NCI-H2171 (cell line): ENCODE measurements around the gene S1PR4.
"Not testable (repeated sequence)": the region's sequence is repeated elsewhere in the genome, so short reads cannot be mapped to it uniquely, and the experiment has no call there.

Experiments used
- DNase-seq: peaks from one replicate; lab custom pipeline; 2025; lab: John Stamatoyannopoulos, UW

S1PR4 gene

DNA sequence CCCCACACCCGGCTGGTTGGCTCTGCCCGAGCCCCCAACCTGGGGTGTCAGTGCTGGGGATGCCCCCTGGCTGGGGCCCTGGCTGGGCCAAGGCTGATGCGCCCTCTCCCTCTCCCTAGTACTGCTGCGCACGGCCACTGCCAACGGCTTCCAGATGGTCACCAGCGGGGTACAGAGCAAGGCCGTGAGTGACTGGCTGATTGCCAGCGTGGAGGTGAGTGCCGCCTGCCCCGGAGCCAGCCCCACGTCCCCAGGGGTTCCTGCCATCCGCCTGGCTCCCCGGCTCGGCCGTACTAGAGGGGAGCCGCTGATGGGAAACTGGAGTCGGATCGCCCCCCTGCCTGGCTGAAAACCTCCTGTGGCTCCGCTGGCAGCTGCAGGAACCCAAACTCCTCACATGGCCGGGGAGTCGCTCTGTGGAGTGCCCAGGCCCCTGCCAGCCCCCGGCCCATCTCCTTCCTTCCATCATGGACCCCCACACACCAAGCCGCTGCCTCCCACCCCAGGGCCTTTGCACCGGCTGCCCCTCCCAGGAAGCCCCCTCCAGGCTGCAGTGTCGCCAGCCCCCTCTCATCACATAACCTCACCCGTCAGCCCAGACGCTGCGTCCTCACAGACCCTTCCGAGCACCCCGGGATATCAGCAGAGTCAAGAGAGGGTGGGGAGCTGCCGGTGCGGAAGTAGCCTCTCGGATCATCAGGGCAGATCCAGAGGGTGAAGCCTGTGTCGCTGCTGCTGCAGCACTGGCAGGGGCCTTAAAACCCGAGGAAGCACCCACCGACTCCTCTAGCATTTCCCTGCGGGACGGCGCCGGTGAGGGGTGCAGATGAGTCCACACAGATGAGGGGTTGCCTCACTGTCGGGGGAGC lies 17.7 kb downstream of the S1PR4 start:
- peak; percentile 91 for DNase-seq

DNA sequence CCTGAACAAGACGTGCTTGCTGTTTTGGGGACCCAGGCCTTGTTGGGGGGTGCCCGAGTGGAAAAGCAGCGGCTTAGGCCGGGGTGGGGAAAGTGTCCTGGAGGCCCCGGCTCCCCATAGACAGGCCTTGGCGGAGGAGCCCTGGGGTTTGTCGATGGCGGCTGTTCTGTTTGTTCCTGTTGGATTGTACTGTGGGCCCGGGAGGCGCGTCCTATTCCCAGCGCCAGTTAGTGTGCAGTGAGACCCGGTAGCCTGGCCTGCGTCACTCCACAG lies 18.3 kb downstream of the S1PR4 start:
- DNase-seq, result no peak

DNA sequence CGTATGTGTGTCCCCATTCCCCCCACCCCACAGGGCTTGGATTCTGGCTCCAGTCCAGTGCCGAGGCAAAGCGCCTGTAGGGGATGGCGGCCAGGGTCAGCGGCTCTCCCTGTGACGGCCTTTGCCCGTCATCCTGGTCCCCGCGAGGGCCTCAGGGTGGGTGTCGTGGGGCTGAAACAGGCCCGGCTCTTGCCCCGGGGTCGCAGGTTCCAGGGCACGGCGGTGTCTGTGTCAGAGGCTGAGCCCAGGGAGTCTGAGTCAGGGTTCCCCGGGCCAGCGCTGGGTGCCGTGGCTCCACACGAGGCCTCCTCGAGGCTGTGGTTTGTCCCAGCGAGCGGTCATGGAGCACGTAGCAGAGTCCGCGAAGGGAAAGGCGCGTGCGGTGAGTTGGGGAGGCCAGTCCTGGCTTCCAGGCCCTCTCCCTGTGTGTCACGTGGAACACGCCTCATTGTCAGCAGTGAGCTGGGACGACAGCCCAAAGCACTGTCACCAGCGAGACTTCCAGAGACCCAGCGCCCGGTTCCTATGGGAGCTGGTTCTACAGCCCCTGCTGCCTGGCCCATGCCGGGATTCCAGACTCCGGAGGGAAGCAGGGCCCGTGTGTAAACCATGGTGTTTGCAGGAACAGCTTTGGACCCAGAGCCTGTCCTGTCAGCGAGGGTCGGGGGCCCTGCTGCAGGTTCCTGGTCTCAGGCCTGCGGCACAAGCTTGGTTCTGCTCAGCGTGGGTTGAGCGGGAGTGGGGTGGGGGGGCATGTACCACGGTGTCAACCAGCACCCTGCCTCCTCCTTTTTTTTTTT lies 20.5 kb downstream of the S1PR4 start:
- no peak for DNase-seq

DNA sequence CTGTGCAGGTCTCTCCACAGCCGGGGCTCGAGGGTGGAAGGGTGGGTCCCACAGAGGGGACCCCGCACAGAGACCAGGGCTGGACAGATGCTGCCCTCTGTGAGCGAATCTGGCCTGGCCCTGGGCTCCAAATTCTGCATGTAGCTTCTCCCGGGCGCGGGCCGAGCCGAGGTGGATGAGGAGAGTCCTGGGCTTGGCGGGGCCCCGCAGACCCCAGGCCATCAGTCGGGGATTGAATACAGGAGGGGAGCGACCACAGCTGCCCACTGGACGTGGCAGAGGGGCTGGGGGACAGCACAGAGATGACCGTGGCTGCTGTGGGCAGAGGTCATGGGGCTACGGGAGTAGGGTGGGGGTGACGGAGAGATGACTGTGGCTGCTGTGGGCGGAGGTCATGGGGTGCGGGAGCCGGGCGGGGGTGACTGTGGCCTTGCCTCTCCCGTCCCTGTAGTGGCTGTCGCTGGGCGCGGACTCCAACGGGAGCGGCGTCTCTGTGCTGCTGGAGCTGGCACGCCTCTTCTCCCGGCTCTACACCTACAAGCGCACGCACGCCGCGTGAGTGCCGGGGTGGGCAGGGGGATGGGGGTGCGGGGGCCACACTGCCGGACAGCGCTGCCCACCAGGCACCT lies 22.6 kb downstream of the S1PR4 start:
- no peak for DNase-seq

DNA sequence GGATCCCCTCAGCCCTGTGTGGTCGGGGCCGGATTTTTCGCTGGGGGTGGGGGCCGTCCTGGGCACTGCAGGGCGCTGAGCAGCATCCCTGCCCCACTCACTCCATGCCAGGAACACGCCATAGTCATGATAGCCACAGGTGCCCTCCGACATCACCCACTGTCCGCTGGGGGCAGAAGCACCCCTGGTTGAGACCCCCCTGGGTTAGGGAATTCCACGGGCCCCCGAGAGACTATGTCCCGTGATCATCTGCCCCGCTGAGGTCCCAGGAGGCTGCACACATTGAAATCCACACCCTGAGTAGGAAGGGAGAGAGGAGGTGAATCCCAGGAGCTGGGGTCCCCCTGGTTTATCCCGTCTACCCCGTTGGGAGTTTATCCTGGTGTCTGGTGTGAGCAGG lies 23.3 kb downstream of the S1PR4 start:
- DNase-seq, result no peak

DNA sequence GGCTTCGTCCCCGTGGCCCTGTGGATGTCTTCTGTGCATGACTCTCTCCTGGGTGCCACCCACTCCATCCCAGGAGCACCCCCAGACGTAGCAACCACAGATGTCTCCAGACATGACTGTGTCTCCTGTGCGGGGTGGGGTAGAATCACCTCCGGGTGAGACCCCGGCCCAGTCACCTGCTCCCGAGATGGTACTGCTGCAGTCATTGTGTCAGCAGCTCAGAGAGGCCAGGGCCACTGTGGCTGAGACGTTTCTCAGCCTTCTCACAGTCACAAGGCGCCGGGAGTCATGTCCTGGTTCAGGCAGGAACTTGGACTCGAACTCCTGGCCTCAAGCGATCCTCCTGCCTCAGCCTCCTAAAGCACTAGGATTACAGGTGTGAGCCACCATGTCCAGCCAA lies 23.8 kb downstream of the S1PR4 start:
- DNase-seq, result no peak

DNA sequence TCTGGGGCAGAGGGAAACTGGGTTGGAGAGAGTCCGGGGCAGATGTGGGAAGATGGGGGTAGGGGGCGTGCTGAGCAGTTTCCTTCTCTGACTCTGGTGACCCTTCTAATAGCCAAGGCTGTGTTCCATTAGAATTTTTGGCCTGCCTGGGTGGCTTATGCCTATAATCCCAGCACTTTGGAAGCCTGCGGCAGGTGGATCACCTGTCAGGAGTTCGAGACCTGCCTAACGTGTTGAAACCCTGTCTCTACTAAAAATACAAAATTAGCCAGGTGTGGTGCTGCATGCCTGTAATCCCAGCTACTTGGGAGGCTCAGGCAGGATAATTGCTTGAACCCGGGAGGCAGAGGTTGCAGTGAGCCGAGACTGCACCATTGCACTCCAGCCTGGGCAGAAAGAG lies 24.3 kb downstream of the S1PR4 start:
- not testable (repeated sequence) for DNase-seq

DNA sequence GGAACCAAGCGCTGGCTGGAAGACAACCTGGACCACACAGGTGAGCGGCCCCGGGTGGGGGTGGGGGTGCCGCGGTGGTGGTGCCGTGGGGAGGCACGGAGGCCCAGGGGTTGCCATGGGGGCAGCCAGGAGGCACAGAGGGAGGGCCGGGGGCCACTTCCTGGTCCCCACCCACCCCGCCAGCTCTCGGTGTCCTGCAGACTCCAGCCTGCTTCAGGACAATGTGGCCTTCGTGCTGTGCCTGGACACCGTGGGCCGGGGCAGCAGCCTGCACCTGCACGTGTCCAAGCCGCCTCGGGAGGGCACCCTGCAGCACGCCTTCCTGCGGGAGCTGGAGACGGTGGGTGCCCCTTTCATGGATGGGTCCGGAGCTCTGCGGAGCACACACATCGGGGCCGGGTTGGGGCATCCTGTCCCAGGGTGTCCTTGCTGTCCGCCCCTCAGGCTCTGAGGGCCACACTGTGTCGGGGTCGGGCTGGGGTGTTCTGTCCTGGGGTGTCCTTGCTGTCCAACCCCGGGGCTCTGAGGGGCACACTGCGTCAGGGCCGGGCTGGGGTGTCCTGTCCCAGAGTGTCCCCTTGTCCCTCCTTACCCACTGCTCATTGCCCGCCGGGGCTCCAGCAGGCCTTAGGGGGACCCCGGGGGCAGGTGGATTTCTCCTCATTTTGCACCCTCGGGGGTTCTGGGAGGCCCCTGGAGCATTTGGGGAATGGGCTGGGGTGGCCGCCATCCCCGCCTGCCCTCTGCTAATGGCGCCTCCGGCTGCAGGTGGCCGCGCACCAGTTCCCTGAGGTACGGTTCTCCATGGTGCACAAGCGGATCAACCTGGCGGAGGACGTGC lies 25.5 kb downstream of the S1PR4 start:
- DNase-seq, result no peak

DNA sequence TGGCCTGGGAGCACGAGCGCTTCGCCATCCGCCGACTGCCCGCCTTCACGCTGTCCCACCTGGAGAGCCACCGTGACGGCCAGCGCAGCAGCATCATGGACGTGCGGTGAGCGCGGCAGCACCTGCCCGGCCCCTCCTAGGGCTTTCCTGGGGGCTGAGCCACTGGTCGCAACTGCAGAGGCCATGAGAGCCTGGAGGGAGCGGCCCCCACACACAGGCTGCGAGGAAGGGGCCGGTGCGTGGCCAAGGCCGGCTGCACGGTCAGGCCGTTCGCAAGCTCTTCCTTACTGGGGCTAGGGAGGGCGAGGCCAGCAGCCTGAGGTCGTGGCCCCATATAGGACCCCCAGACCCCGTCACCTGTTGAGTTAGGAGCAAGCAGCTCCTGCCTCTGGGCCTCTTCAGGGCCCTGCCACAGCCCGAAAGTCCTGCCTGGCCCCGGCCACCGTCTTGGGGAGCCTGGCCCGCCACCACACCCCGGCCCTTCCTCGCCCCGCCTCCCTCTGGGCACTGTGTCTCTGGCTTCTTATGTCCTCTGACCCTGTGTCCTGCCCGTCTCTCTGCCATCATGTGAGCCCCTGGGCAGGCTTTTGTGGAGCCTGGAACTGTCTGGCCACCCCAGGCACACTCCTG lies 26.2 kb downstream of the S1PR4 start:
- no peak for DNase-seq

DNA sequence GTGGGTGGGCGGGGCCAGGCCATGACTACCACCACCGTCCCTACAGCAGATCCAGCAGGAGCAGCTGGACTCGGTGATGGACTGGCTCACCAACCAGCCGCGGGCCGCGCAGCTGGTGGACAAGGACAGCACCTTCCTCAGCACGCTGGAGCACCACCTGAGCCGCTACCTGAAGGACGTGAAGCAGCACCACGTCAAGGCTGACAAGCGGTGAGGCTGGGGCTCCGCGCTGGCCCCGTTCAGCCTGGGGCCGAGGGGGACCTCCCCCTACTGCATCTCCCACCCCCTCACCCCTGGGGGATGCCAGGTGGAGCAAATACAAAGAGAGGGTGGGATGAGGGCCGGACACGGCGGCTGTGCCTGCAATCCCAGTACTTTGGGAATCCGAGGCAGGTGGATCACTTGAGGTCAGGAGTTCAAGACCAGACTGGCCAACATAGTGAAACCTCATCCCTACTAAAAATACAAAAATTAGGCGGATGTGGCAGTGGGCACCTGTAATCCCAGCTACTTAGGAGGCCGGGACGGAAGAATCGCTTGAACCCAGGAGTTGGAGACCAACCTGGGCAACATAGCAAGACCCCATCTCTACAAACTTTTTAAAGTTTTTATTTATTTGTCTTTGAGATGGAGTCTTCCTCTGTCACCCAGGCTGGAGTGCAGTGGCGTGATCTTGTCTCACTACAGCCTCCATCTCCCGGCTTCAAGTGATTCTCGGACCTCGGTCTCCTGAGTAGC lies 27.8 kb downstream of the S1PR4 start:
- DNase-seq, result no peak

DNA sequence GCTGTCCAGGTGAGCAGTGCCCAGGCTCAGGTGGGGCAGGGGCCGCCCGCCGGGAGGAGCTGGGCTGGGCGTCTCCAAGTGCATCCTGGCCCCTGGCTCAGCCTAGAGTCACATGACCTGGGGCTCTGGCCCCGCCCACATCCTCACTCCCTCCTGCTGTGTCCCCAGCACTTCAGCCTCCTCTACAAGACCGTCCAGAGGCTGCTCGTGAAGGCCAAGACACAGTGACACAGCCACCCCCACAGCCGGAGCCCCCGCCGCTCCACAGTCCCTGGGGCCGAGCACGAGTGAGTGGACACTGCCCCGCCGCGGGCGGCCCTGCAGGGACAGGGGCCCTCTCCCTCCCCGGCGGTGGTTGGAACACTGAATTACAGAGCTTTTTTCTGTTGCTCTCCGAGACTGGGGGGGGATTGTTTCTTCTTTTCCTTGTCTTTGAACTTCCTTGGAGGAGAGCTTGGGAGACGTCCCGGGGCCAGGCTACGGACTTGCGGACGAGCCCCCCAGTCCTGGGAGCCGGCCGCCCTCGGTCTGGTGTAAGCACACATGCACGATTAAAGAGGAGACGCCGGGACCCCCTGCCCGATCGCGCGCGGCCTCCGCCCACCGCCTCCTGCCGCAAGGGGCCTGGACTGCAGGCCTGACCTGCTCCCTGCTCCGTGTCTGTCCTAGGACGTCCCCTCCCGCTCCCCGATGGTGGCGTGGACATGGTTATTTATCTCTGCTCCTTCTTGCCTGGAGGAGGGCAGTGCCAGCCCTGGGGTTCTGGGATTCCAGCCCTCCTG lies 29.1 kb downstream of the S1PR4 start:
- DNase-seq, result no peak

DNA sequence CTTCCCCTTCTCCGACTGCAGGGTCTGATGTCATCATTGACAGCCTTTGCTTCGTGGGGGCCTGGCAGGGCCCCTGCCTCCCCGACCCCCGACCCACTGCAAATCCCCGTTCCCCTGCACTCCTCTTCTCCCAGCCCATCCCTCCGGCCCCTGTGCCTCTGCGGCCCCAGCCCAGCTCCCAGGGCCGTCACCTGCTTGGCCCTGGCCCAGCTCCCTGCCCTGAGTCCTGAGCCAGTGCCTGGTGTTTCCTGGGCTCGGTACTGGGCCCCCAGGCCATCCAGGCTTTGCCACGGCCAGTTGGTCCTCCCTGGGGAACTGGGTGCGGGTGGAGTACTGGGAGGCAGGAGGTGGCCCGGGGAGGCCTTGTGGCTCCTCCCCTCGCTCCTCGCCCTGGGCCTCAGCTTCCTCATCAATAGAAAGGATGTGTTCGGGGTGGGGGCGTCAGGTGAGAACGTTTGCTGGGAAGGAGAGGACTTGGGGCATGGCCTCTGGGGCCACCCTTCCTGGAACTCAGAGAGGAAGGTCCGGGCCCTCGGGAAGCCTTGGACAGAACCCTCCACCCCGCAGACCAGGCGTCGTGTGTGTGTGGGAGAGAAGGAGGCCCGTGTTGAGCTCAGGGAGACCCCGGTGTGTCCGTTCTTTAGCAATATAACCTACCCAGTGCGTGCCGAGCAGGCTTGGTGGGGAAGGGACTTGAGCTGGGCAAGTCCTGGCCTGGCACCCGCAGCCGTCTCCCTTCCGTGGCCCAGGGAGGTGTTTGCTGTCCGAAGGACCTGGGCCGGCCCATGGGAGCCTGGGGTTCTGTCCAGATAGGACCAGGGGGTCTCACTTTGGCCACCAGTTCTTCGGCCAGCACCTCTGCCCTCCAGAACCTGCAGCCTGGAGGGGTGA lies 30.0 kb downstream of the S1PR4 start:
- no peak for DNase-seq

DNA sequence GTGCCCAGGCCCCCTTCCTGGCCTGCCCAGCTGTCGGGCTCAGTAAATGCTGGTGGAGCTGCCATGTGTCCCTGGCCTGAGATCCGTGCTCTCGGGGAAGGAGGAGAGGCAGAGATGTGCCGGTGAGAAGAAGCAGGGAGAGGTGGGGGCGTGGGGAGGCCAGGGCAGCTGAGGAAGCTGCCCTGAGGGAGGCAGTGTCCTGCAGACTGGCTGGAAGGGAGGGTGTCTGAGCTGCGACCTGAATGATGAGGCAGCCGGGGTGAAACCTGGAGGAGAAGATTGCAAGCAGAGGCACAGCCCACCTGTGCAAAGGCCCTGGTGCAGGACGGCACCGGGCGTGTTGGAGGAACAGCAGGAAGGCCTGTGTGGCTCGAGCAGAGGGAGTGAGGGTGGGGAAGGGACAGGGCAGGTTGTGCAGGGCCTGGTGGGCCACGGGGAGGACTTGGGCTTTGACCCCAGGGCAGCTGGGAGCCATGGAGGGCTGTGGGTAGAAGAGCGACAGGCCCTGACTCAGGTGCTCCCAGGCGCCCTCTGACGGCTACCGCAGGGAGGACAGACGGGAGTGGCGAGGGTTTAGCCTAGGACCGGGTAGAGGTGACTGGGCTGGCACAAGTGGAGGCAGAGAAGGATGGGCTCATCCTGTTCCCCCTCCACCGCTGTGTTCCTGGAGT lies 31.9 kb downstream of the S1PR4 start:
- DNase-seq, result no peak

DNA sequence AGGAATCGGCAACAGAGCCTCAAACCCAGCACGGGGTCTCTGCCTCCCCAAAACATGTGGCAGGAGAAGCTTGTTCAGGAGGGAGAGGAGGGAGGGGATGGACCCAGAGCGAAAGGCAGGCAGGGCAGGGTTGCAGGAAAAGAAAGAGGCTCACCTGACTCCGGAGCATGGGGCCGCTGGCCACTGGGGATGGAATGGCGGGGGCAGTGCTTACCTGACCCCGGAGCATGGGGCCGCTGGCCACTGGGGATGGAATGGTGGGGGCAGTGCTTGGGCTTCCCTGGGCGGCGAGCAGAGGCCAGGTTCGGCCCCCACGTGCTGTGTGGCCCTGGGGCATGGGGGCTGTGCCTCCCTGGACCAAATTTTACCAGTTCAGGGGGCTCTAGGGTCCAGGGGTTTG lies 32.6 kb downstream of the S1PR4 start:
- DNase-seq, result no peak

DNA sequence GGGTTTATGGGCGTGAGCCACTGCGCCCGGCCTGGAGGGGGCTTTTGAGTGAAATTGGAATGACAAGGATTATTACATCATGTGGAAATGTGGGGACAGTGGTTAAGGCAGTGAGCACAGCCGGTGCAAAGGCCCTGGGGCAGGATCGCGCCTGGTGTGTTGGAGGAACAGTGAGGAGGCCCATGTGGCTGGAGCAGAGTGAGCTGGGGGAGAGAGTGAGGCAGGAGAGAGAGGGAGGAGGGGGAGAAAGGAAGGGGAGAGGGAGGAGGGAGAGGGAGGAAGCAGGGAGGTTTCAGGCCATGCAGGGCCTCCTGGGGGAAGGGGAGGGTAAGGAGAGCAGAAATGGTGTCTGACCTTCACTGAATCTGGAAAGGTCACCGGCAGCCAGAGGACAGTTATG lies 34.6 kb downstream of the S1PR4 start:
- DNase-seq, result no peak

DNA sequence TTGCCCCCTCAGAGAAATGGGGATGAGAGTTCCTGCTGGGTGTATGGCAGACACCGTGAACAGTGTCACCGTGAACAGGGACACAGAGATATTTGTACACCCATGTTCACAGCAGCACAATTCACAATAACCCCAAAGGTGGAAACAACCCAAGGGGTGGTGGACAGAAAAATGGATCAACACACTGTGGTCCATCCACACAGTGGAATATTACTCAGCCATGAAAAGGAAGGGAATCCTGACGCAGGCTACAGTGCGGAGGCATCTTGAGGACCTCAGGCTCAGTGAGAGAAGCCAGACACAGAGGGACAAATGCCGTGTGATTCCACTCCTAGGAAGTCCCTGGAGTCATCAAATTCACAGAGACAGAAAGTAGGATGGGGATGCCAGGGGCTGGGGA lies 38.3 kb downstream of the S1PR4 start:
- DNase-seq, result no peak

DNA sequence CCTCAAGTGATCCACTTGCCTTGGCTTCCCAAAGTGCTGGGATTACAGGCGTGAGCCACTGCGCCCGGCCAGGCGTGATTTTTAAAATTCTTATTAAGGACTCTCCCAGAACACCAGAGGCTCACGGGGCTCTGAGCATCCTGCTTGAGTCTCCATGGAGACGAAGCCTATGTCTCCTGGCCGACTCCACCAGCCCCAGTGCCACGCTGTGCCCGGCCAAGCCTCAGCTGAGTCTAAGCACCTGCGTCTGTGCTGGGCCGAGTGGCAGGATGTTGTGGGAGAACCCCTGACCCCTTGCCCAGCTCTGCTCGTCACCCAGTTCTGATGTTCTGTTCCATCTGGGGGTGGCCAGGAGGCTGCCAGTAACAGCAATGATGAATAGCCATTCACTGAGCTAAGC lies 42.0 kb downstream of the S1PR4 start:
- no peak for DNase-seq

DNA sequence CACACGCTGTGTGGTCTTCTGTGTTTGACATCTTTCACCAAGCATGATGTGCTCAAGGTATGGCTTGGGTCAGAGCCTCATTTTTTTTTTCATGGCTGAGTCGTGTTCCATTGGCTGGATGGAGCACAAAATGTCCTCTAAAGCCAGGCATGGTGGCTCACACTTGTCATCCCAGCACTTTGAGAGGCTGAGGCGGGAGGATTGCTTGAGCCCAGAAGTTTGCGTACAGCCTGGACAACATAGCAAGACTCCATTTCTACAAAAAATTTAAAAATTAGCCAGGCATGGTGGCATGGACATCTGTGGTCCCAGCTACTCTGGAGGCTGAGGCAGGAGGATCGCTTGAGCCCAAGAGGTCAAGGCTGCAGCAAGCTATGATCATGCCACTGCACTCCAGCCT lies 43.0 kb downstream of the S1PR4 start:
- not testable (repeated sequence) for DNase-seq

DNA sequence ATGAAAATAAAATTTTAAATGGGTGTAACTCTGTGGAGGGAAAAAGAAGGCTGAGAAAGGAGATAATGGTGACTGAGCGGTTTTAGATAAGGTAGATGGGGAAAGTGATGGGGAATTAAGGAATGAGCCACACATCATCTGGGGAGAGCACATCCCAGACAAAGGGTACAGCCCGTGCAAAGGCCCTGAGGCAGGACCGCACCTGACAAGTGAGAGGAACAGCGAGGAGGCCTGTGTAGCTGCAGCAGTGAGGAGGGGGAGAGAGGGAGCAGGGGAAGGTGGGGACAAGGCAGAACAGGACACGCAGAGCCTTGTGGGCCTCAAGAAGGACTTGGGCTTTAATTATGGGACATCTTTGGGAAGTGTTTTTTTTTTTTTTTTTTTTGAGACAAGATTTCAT lies 44.1 kb downstream of the S1PR4 start:
- no peak for DNase-seq
